Stimulated activated CD8-positive, alpha-beta memory T cell treated with anti-CD3 and anti-CD28 coated beads, Interleukin-4, amount 100 ng/mL, for 24 hours (primary cell): ENCODE data around the gene AVP.
"Not testable (repeated sequence)": the region's sequence is repeated elsewhere in the genome, so short reads cannot be mapped to it uniquely, and the experiment has no call there.

Experiments
- DNase-seq: peaks from one replicate; pipeline ENCODE4 v3.0.0-alpha.2; 2020; ENCODE audit warnings: low read depth

The AVP gene

DNA sequence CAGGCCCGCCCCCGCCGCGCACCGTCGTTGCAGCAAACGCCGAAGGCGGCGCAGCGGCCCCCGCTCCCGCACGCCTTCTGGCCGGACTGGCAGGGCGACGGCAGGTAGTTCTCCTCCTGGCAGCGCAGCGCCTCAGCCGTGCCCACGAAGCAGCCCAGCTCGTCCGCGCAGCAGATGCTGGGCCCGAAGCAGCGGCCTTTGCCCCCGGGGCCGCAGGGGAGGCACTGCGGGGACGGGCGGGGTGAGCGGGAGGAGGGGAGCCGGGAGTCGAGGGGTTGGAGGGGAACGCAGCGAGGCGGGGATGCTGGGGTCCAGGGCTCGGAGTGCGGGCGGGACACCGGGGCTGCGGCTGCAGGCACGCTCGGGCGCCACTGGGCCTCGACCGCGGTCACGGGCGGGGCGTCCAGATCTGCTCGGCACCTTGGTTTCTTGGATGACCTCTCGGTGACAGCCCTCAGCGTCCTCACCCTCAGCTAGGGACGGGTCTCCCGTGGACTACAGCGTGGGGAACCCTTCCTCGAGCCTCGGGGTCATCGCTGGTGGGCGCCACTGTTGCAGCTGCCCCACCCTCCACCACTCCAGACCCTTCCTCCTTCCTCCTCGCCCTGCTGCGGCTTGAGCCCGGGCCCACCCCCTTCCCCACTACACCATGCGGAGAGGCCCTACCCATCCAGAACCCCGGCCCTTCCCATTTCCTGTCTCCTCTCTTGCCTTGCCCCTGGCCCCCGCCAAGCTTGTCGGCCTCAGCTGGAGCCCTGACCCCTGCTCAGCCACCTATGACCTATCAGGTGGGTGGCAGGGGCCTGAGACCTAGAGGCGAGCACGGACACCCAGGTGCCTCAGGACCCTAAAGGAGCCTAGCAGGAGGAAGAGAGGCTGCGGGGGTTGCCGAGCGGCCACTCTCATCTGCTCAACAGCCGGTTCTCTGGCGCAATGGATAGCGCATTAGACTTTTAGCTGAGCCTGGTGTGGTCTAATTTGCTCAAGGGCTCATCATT lies 1.3 kb downstream of the AVP start:
- DNase-seq: no peak

DNA sequence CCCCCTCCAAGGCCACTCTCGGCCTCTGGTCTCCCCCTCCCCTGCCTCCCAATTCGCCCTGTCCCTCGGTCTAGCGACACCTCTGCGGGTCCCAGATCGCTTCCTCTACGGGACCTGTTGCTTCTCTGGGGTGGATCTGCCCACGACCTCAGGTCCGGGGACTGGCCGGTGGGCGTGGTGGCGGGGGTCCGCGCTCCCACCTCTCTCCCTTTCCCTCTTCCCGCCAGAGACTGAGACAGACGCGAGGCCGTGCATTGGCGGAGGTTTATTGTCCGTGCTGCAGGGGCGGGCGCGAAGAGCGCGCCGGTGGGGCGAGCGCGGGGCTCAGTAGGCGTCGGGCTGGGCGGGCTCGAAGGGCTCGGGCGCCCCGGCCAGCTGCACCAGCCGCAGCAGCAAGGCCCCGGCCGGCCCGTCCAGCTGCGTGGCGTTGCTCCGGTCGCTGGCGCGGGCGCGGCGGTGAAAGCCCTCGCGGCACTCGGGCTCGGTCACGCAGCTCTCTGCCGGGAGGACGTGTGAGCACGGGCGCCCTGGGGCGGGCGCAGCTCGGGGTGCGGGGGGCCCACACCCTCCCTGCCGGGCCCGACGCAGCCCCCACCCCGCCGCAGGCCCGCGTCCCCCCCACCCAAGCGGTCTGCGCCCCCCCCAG lies 2.1 kb downstream of the AVP start:
- no peak for DNase-seq

- DNase-seq: no peak
Observed at GRCh38 chr20:3081641-3082040, 2.9 kb downstream of the AVP start.

GRCh38 chr20:3080939-3081388 lies 3.6 kb downstream of the AVP start:
- DNase-seq: no peak

GRCh38 chr20:3077618-3078134 lies 6.8 kb downstream of the AVP start:
- no peak for DNase-seq

- not testable (repeated sequence) for DNase-seq
Observed at GRCh38 chr20:3075315-3075714, 9.2 kb downstream of the AVP start.

GRCh38 chr20:3074812-3075211 lies 9.7 kb downstream of the AVP start:
- DNase-seq: no peak

DNA sequence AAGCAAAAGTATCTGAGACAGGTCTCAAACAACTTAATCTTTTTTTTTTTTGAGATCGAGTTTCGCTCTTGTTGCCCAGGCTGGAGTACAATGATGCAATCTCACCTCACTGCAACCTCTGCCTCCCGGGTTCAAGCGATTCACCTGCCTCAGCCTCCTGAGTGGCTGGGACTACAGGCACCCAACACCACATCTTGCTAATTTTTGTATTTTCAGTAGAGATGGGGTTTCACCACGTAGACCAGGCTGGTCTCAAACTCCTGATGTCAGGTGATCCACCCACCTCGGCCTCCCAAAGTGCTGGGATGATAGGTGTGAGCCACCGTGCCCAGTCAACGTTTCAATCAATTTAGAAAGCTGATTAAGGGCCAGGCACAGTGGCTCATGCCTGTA lies 11.3 kb downstream of the AVP start:
- DNase-seq: not testable (repeated sequence)

DNA sequence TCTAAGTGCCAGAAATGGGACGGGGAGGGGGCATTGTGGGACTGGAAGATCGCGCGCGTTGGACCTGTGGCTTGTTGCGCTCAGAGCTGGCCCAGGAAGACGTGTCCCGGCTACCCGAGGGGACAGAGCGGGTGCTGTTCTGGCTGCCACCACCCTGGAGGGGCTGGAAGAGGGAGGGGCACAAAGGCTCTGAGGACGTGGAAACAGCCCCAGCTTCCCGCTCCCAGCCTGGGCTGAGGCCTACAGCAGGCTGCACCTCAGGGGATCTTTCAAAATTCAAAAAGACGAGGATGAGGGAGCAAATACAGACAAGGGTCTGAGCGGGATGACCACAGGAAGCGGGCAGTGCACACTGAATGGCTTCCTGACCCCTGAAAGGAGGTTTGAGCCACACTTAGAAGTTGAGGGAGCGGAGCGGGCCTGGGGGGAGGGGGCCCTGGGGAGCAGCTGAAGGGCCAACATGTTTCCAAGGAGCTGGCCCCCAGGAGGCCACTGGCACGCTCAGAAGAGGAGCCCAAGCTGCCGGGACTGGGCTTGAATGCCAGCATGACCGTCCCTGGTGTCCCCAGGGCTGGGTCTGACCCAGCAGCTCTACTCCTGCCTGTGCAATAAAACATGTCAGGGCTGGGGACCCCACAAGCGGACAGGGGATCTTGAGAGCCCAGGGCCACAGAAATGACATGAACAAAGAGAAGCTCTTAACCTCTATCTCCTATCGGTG lies 11.8 kb downstream of the AVP start:
- DNase-seq: no peak

GRCh38 chr20:3071610-3072529 lies 12.7 kb downstream of the AVP start, which contains the start of gene OXT:
Gene OXT, plus strand, starts transcription at chr20:3071620. Its CDS starts 36 bp downstream, at chr20:3071656.
- peak; percentile 50 for DNase-seq

GRCh38 chr20:3071266-3071609 lies 13.3 kb downstream of the AVP start:
- DNase-seq: no peak

DNA sequence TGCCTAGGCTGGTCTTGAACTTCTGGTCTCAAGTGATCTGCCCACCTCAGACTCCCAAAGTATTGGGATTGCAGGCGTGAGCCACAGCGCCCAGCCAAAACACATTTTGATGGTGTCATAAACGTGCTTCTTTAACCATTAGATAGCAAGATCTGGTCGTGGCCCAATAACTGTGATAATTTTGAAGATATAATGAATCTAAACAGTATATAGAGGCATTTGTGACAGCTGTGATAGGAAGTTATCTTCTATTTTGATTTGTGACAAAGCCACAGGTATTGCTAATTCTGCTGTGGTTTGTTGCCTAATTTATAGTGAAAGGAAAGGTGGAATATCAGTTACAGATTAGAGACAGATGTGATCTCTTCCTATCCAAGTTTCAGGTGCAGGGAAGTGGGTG lies 13.8 kb downstream of the AVP start:
- no peak for DNase-seq

GRCh38 chr20:3068986-3069900 lies 15.3 kb downstream of the AVP start:
- DNase-seq: no peak

DNA sequence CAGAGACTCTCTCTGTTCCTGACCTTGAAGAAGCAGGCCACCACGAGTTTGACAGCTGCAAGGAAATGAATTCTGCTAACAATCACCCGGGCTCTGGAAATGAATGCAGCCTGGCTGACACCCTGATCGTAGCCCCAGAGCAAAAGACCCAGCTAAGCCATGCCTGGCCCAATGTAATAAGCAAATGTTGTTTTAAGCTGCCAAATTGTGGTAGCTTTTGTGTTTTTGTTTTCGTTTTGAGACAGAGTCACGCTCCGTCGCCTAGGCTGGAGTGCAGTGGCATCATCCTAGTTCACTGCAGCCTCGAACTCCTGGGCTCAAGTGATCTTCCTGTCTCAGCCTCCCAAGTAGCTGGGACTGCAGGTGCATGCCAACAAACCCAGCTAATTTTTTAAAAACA lies 16.4 kb downstream of the AVP start:
- no peak for DNase-seq

DNA sequence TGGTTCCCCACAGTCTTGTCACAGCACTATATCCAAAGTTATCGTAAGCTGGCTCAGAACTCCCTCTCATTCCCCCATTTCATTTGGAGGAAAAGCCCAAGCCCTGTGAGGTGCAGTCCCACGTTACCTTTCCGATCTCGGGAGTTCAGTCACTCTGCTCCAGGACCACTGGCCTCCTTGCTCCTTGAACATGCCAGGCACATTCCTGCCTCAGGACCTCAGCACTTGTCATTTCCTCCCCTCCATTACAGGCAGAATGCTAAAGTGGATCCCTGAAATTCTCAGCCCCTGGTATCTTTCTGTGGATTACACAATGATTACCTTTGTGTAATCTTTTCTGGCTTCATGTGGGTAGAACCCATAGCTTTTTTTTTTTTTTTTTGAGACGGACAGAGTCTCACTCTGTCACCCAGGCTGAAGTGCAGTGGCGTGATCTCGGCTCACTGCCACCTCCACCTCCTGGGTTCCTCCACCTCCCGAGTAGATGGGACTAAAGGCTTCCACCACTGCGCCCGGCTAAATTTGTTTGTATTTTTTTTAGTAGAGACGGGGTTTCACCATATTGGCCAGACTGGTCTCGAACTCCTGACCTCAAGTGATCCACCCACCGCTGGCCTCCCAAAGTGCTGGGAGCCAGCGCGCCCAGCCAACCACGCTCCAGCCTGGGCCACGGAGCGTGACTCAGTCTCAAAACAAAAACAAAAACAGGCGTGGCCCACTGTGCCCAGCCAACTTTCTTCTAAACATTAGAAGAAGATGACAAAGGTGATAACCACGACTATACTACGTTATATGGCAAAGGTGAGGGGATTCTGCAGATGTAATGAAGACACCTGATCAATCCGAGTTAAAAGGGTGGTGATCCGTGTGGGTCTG lies 17.1 kb downstream of the AVP start:
- DNase-seq: no peak

GRCh38 chr20:3064119-3064518 lies 20.4 kb downstream of the AVP start:
- DNase-seq: not testable (repeated sequence)

DNA sequence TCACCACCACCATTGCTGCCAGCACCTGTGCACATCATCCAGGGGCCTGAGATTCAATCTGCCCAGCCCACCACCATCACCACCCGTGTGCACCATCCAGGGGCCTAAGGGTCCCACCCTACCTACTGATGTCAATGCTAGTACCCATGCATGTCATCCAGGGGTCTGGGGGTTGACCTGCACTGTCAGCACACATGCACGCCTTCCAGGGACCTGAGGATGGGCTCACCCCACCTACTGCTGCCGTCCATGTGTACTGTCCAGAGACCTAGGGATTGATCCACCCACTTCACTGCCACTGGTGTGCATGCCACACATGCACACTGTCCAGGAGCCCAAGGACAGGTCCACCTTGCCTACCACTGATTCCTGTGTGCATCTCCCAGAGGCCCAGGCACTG lies 25.0 kb downstream of the AVP start:
- no peak for DNase-seq

DNA sequence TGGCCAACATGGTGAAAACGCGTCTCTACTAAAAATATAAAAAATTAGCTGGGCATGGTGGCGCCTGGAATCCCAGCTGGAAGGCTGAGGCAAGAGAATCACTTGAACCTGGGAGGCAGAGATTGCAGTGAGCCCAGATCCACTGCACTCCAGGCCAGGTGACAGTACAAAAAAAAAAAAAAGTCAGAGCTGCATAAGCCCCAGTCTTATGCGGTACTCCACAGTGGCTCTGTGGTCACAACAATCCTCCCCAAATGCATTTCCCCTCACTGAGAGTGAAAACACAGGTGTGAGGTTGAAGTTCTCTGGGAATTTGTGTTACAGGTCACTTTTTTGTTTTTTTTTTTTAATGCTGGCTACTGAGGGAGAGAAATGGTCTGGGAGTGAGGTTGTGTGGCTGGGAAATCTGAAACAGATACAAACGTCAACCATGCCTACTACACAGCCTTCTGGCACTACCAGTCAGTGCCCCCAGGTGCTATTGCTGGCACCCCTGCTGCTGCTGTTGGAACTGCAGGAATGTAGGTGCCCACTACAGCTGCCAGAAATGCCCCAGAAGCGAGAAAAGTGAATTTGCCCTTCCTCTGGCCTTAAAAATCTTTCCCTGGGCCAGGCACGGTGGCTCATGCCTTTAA lies 33.0 kb downstream of the AVP start:
- no peak for DNase-seq
